Measurements from ENCODE around the gene REG3G. TPM values are rescaled to one million over a fixed set of nuclear protein-coding genes. Genes with fewer than 3 reads are reported as not detected.

Gene REG3G
- polyA plus RNA-seq, 1 donor (not counting 4 experiments of a cell fraction or from before 2014, with no cell fraction given): not detected

DNA sequence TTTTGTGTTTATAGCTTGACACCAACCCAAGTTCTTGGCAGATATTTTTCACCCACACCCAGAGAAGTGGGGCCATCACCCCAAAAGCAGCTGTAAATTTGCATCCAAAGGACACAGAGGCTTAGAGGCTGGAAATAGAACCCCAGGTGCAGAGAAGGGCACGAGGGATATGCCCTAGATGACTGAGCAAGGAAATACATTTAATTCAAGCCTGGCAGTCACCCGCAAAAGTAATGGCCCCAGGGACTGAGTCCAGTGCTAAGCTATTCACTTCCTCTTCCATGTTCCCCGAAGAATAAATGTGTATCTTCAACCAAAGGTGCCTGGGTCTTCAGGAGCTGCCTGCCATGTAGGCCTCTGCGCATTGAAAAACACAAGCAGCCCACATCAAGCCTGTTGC, 14.0 kb upstream of the REG3G start:
- Histone ChIP-seq H3K9ac (ENCODE audit: control insufficient read depth, extremely low read depth, insufficient read depth, low read length) (no peak overlapping the region), H3K36me3 (ENCODE audit: control insufficient read depth in 2 of 2, extremely low read depth in 1 of 2, insufficient read depth in 2 of 2, low read length in 2 of 2) (no peaks in the 10 kb centered on the region), H3K9me1 (ENCODE audit: control insufficient read depth, extremely low read depth, insufficient read depth, low read length) (no peaks in the 10 kb centered on the region), H3K4me2 (ENCODE audit: control insufficient read depth, extremely low read depth, insufficient read depth, low read depth, low read length) (no peak overlapping the region), H3K9me3 (ENCODE audit: control insufficient read depth, low read depth, low read length) (no peaks in the 10 kb centered on the region), H3K79me2 (ENCODE audit: control insufficient read depth, insufficient read depth, low read length) (no peaks in the 10 kb centered on the region), H3K27ac (ENCODE audit: control insufficient read depth, insufficient read depth, low read length) (no peak overlapping the region), H3K4me1 (ENCODE audit: control insufficient read depth, extremely low read depth, insufficient read depth, low read length) (no peaks in the 10 kb centered on the region), H4K20me1 (ENCODE audit: control insufficient read depth, extremely low read depth, insufficient read depth, low read length) (no peaks in the 10 kb centered on the region), H2AFZ (ENCODE audit: control insufficient read depth, low read length) (no peak overlapping the region), H3K4me3 (ENCODE audit: control insufficient read depth in 2 of 3, extremely low read depth in 1 of 3, insufficient read depth in 2 of 3, low read depth in 1 of 3, low read length in 3 of 3) (no peak overlapping the region), H3K27me3 (ENCODE audit: control insufficient read depth, extremely low read depth, insufficient read depth, low read length) (no peaks in the 10 kb centered on the region)
- dilution Hi-C loops (cut with MboI; ENCODE audit: extremely low pct_ligation_motif_present, low sequenced_read_pairs): no loop called here
- DNase-seq (ENCODE audit: low read depth, low spot score) (no peak), FAIRE-seq (no peak)
- no peak for TF ChIP-seq EZH2 (IDR thresholded peaks at IDR 0.05; ENCODE audit: low read length)
- TF ChIP-seq, protein P1, sequence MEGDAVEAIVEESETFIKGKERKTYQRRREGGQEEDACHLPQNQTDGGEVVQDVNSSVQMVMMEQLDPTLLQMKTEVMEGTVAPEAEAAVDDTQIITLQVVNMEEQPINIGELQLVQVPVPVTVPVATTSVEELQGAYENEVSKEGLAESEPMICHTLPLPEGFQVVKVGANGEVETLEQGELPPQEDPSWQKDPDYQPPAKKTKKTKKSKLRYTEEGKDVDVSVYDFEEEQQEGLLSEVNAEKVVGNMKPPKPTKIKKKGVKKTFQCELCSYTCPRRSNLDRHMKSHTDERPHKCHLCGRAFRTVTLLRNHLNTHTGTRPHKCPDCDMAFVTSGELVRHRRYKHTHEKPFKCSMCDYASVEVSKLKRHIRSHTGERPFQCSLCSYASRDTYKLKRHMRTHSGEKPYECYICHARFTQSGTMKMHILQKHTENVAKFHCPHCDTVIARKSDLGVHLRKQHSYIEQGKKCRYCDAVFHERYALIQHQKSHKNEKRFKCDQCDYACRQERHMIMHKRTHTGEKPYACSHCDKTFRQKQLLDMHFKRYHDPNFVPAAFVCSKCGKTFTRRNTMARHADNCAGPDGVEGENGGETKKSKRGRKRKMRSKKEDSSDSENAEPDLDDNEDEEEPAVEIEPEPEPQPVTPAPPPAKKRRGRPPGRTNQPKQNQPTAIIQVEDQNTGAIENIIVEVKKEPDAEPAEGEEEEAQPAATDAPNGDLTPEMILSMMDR (optimal IDR thresholded peaks at IDR 0.05 in 1 of 3, IDR thresholded peaks at IDR 0.05 in 1 of 3, conservative IDR thresholded peaks at IDR 0.05 in 1 of 3; ENCODE audit: extremely low read depth in 1 of 3, insufficient read depth in 2 of 3, low read length in 3 of 3): no peak

DNA sequence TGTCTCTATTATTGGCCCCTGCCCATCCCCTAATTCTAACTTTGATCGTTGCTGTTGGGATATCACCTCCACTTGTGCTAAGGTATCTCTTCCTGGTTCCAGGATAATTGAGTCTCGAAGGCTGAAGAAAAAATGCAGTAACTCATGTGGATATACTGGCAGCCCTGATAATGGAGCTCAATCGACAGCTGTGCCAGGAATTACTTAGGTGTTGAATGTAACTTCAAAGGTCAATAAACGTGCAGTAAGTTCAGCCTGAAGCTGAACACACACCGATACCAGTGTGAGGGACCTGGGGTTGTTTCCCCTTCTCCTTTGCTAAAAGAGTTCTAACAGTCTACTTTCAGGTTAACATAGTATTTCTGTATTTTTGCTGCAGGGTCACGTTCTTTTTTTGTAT, 11.9 kb upstream of the REG3G start:
- no peaks in the 10 kb centered on the region for H3K36me3 ChIP-seq (ENCODE audit: control insufficient read depth in 2 of 2, extremely low read depth in 1 of 2, insufficient read depth in 2 of 2, low read length in 2 of 2)
- no peaks in the 10 kb centered on the region for H3K9me1 ChIP-seq (ENCODE audit: control insufficient read depth, extremely low read depth, insufficient read depth, low read length)
- no peak overlapping the region for H3K4me2 ChIP-seq (ENCODE audit: control insufficient read depth, extremely low read depth, insufficient read depth, low read depth, low read length)
- dilution Hi-C loops (cut with MboI; ENCODE audit: extremely low pct_ligation_motif_present, low sequenced_read_pairs): no loop called here
- FAIRE-seq (no peak), DNase-seq (ENCODE audit: low read depth, low spot score) (no peak)
- H2AFZ ChIP-seq (ENCODE audit: control insufficient read depth, low read length): no peak overlapping the region
- H3K4me3 ChIP-seq (ENCODE audit: control insufficient read depth in 2 of 3, extremely low read depth in 1 of 3, insufficient read depth in 2 of 3, low read depth in 1 of 3, low read length in 3 of 3): no peak overlapping the region
- H3K27ac ChIP-seq (ENCODE audit: control insufficient read depth, insufficient read depth, low read length): no peak overlapping the region
- H3K27me3 ChIP-seq (ENCODE audit: control insufficient read depth, extremely low read depth, insufficient read depth, low read length): no peaks in the 10 kb centered on the region
- no peaks in the 10 kb centered on the region for H3K9me3 ChIP-seq (ENCODE audit: control insufficient read depth, low read depth, low read length)
- no peaks in the 10 kb centered on the region for H4K20me1 ChIP-seq (ENCODE audit: control insufficient read depth, extremely low read depth, insufficient read depth, low read length)
- H3K79me2 ChIP-seq (ENCODE audit: control insufficient read depth, insufficient read depth, low read length): no peaks in the 10 kb centered on the region
- no peaks in the 10 kb centered on the region for H3K4me1 ChIP-seq (ENCODE audit: control insufficient read depth, extremely low read depth, insufficient read depth, low read length)
- TF ChIP-seq EZH2 (IDR thresholded peaks at IDR 0.05; ENCODE audit: low read length): no peak
- TF ChIP-seq, protein P1 (optimal IDR thresholded peaks at IDR 0.05 in 1 of 3, IDR thresholded peaks at IDR 0.05 in 1 of 3, conservative IDR thresholded peaks at IDR 0.05 in 1 of 3; ENCODE audit: extremely low read depth in 1 of 3, insufficient read depth in 2 of 3, low read length in 3 of 3): no peak
- H3K9ac ChIP-seq (ENCODE audit: control insufficient read depth, extremely low read depth, insufficient read depth, low read length): no peak overlapping the region
